ENCODE results near the gene PI16.

DNA sequence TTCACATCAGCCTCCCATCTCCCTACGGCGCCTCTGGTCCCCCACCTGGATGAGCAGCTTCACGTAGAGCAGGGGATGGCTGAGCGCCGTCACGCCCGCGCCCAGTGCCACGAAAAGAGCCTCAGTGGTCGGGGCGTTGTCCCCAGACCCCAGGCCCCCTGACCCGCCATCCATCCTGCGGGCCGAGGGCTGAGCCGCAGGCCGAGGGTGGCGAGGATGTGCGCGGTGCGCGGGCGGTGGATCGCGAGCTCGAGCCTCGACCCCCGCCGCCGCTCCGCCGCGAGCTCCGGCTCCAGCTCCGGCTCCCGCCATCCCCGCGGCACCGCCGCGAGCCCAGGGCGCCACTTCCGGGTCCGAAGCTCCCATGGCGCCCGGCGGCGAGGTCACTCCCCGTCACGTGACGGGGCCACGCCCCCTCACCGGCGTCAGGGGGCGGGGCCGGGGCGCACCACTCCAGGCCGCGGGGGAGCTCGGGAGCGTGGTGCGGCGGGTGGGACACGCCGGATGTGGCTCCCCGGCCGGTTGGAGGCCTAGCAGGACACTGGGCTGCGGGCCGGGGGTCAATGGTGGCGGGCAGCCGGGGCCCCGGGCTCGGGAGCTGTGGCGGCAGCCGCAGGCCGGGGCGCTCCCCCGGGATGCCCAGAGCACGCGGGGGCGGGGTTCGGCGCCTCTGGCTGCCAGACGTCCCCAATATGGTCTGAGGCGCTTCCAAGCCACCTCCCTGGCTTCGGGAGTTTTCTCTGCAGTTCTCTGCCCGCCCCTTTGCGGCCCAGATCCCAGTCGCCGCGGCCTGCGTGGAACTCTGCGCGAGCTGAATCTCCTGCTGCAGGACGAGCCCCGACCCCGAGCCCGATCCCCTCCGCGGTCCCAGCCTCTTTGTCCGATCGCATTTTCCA lies 31.5 kb downstream of the PI16 start, which contains the start of gene MTCH1:
- TF ChIP-seq, protein P1, sequence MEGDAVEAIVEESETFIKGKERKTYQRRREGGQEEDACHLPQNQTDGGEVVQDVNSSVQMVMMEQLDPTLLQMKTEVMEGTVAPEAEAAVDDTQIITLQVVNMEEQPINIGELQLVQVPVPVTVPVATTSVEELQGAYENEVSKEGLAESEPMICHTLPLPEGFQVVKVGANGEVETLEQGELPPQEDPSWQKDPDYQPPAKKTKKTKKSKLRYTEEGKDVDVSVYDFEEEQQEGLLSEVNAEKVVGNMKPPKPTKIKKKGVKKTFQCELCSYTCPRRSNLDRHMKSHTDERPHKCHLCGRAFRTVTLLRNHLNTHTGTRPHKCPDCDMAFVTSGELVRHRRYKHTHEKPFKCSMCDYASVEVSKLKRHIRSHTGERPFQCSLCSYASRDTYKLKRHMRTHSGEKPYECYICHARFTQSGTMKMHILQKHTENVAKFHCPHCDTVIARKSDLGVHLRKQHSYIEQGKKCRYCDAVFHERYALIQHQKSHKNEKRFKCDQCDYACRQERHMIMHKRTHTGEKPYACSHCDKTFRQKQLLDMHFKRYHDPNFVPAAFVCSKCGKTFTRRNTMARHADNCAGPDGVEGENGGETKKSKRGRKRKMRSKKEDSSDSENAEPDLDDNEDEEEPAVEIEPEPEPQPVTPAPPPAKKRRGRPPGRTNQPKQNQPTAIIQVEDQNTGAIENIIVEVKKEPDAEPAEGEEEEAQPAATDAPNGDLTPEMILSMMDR (conservative IDR thresholded peaks at IDR 0.05; ENCODE audit: low read depth, low read length): no peak
- TF ChIP-seq EZH2 (IDR thresholded peaks at IDR 0.05; ENCODE audit: low read length, unreplicated experiment): no peak

Data from PC-3 (cell line).